ENCODE results near the gene TRPM4.

The TRPM4 gene

DNA sequence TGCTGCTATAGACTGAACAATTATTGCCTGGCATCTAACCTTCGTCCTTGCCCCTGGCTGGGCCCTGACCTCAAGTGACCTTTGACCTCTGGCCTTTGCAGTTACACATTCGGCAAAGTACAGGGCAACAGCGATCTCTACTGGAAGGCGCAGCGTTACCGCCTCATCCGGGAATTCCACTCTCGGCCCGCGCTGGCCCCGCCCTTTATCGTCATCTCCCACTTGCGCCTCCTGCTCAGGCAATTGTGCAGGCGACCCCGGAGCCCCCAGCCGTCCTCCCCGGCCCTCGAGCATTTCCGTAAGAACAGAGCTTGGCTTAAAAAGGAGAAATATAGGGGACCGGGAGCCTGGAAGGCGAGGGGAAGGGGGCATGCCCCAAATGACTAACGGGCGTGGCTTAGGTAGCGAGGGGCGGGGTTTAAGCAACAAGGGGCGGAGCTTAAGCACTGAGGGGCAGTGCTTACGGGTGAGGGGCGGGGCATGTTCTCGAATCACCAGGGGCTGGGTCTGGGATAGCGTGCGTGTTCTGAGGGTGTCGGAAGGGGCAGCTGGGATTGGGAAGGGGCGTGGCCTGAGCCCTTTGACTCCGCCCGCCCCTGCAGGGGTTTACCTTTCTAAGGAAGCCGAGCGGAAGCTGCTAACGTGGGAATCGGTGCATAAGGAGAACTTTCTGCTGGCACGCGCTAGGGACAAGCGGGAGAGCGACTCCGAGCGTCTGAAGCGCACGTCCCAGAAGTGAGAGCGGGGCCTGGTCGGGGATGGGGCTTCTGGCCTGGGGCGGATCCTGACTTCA, 52.7 kb downstream of the TRPM4 start (continued):
- TF ChIP-seq ZFP69B (tag by site-specific recombination; IDR thresholded peaks at IDR 0.05) (no peak), ZBTB48 (tag by site-specific recombination; IDR thresholded peaks at IDR 0.05) (no peak), ELK4 (IDR thresholded peaks at IDR 0.05; ENCODE audit: borderline replicate concordance, low read depth, low read length) (no peak), HOXD13 (CRISPR knock-in tag; IDR thresholded peaks at IDR 0.05; ENCODE audit: borderline replicate concordance) (no peak), ZNF214 (tag by site-specific recombination; IDR thresholded peaks at IDR 0.05; ENCODE audit: borderline replicate concordance) (no peak), MYNN (tag by site-specific recombination; IDR thresholded peaks at IDR 0.05; ENCODE audit: borderline replicate concordance) (no peak), ZNF514 (tag by site-specific recombination; IDR thresholded peaks at IDR 0.05) (no peak), KLF1 (tag by site-specific recombination; IDR thresholded peaks at IDR 0.05) (peak; percentile 75), ZNF280C (tag by site-specific recombination; IDR thresholded peaks at IDR 0.05) (no peak), BCL11B (tag by site-specific recombination; IDR thresholded peaks at IDR 0.05; ENCODE audit: low read depth) (peak; percentile 66; the same call in 1 of the 2 replicates), ZNF433 (tag by site-specific recombination; IDR thresholded peaks at IDR 0.05; ENCODE audit: low read depth) (no peak), ZNF654 (tag by site-specific recombination; IDR thresholded peaks at IDR 0.05; ENCODE audit: low read depth) (no peak), KLF9 (tag by site-specific recombination; IDR thresholded peaks at IDR 0.05; ENCODE audit: low read depth) (no peak), ZNF621 (tag by site-specific recombination; IDR thresholded peaks at IDR 0.05) (no peak), ZBTB17 (tag by site-specific recombination; IDR thresholded peaks at IDR 0.05) (no peak), ZNF10 (tag by site-specific recombination; IDR thresholded peaks at IDR 0.05) (no peak), ZNF184 (tag by site-specific recombination; IDR thresholded peaks at IDR 0.05) (no peak), SP3 (tag by site-specific recombination; IDR thresholded peaks at IDR 0.05) (peak; percentile 51), ZNF792 (tag by site-specific recombination; IDR thresholded peaks at IDR 0.05) (no peak)
- TF ChIP-seq, protein P1, sequence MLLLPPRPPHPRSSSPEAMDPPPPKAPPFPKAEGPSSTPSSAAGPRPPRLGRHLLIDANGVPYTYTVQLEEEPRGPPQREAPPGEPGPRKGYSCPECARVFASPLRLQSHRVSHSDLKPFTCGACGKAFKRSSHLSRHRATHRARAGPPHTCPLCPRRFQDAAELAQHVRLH (tag by site-specific recombination; IDR thresholded peaks at IDR 0.05): no peak
- TF ChIP-seq, protein P2, sequence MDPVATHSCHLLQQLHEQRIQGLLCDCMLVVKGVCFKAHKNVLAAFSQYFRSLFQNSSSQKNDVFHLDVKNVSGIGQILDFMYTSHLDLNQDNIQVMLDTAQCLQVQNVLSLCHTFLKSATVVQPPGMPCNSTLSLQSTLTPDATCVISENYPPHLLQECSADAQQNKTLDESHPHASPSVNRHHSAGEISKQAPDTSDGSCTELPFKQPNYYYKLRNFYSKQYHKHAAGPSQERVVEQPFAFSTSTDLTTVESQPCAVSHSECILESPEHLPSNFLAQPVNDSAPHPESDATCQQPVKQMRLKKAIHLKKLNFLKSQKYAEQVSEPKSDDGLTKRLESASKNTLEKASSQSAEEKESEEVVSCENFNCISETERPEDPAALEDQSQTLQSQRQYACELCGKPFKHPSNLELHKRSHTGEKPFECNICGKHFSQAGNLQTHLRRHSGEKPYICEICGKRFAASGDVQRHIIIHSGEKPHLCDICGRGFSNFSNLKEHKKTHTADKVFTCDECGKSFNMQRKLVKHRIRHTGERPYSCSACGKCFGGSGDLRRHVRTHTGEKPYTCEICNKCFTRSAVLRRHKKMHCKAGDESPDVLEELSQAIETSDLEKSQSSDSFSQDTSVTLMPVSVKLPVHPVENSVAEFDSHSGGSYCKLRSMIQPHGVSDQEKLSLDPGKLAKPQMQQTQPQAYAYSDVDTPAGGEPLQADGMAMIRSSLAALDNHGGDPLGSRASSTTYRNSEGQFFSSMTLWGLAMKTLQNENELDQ (tag by site-specific recombination; IDR thresholded peaks at IDR 0.05; ENCODE audit: low read depth): no peak

Data from HEK293 (cell line).